ENCODE results near the gene DSTYK.

Gene DSTYK

GRCh38 chr1:205211169-205211838, at the start of gene DSTYK:
TSS of gene DSTYK (minus strand) at chr1:205211702. CDS start at chr1:205211535, 167 bp downstream.
- peak; percentile 92 for DNase-seq

GRCh38 chr1:205259998-205260397, 48.5 kb upstream of the DSTYK start:
- DNase-seq = no peak

- DNase-seq = no peak
Observed at GRCh38 chr1:205259324-205259832, 47.9 kb upstream of the DSTYK start.

GRCh38 chr1:205258719-205259118, 47.2 kb upstream of the DSTYK start:
- DNase-seq = no peak

GRCh38 chr1:205258261-205258691, 46.8 kb upstream of the DSTYK start:
- no peak for DNase-seq

GRCh38 chr1:205257735-205258134, 46.2 kb upstream of the DSTYK start:
- no peak for DNase-seq

GRCh38 chr1:205256951-205257625, 45.6 kb upstream of the DSTYK start:
- no peak for DNase-seq

GRCh38 chr1:205255941-205256780, 44.7 kb upstream of the DSTYK start:
- peak; percentile 87 for DNase-seq

- DNase-seq = no peak
Observed at GRCh38 chr1:205251576-205251975, 40.1 kb upstream of the DSTYK start.

GRCh38 chr1:205250699-205251098, 39.2 kb upstream of the DSTYK start:
- DNase-seq = no peak

GRCh38 chr1:205249651-205250050, 38.1 kb upstream of the DSTYK start:
- no peak for DNase-seq

GRCh38 chr1:205248793-205249601, 37.5 kb upstream of the DSTYK start:
- no peak for DNase-seq

GRCh38 chr1:205247130-205247921, 35.8 kb upstream of the DSTYK start:
- DNase-seq = no peak

- no peak for DNase-seq
Observed at GRCh38 chr1:205246351-205247119, 35.0 kb upstream of the DSTYK start.

GRCh38 chr1:205245096-205245495, 33.6 kb upstream of the DSTYK start:
- no peak for DNase-seq

- no peak for DNase-seq
Observed at GRCh38 chr1:205244384-205244783, 32.9 kb upstream of the DSTYK start.

GRCh38 chr1:205243350-205244191, 32.1 kb upstream of the DSTYK start:
- no peak for DNase-seq

- no peak for DNase-seq
Observed at GRCh38 chr1:205241366-205242030, 30.0 kb upstream of the DSTYK start.

- DNase-seq = no peak
Observed at GRCh38 chr1:205240569-205240968, 29.1 kb upstream of the DSTYK start.

All from CD4-positive, alpha-beta T cell treated with Interleukin-6 for 4 hours (primary cell).